H9 (cell line): ENCODE data around the gene ZNF714. TPM values are rescaled to one million over a fixed set of nuclear protein-coding genes. Genes with fewer than 3 reads are reported as not detected.

Experiments used
- DNase-seq: peaks from one replicate; pipeline ENCODE4 v3.0.0-alpha.2; 2017
- H2AFZ ChIP-seq: one replicate; pipeline ENCODE4 v1.6.1; 2013; ENCODE audit warnings: mild to moderate bottlenecking, low read length, control low read depth, moderate library complexity
- H2AK5ac ChIP-seq: 2 replicates; pipeline ENCODE4 v1.6.1; 2013; ENCODE audit warnings: low read length, control low read depth, mixed read lengths; ENCODE audit not compliant: insufficient read length
- H2BK120ac ChIP-seq: one replicate; pipeline ENCODE4 v1.6.1; 2013; ENCODE audit warnings: low read depth, mild to moderate bottlenecking, low read length, control low read depth, inconsistent platforms; ENCODE audit not compliant: poor library complexity, severe bottlenecking
- H2BK12ac ChIP-seq: 2 replicates; pipeline ENCODE4 v1.6.1; 2013; ENCODE audit warnings: low read length, control low read depth, mixed read lengths, low read depth; ENCODE audit not compliant: insufficient read length
- H2BK15ac ChIP-seq: 2 replicates; pipeline ENCODE4 v1.6.1; 2013; ENCODE audit warnings: low read depth, low read length, control low read depth
- H2BK20ac ChIP-seq: one replicate; pipeline ENCODE4 v1.6.1; 2013; ENCODE audit warnings: low read depth, mild to moderate bottlenecking, low read length, control low read depth, inconsistent platforms; ENCODE audit not compliant: poor library complexity, severe bottlenecking
- H2BK5ac ChIP-seq: 2 replicates; pipeline ENCODE4 v1.6.1; 2013; ENCODE audit warnings: low read length, control low read depth, mixed read lengths; ENCODE audit not compliant: insufficient read length
- H3K14ac ChIP-seq: 2 replicates; pipeline ENCODE4 v1.6.1; 2013; ENCODE audit warnings: low read length, control low read depth; ENCODE audit not compliant: insufficient read depth
- H3K18ac ChIP-seq: 2 replicates; pipeline ENCODE4 v1.6.1; 2013; ENCODE audit warnings: low read depth, mild to moderate bottlenecking, mixed read lengths, low read length, control low read depth; ENCODE audit not compliant: insufficient read length
- H3K23ac ChIP-seq: 2 replicates; pipeline ENCODE4 v1.6.1; 2013; ENCODE audit warnings: low read length, control low read depth, mixed read lengths, low read depth; ENCODE audit not compliant: insufficient read length
- H3K23me2 ChIP-seq: 2 replicates; pipeline ENCODE4 v1.6.1; 2013; ENCODE audit warnings: low read depth, mild to moderate bottlenecking, mixed read lengths, low read length, control low read depth; ENCODE audit not compliant: insufficient read length, poor library complexity, severe bottlenecking
- H3K27ac ChIP-seq: 2 replicates; pipeline ENCODE4 v1.5.1; 2013; ENCODE audit warnings: low read length, control low read depth, mixed read lengths, low read depth; ENCODE audit not compliant: insufficient read length
- H3K27me3 ChIP-seq: 2 replicates; pipeline ENCODE4 v1.6.1; 2013; ENCODE audit warnings: low read length, control low read depth, inconsistent platforms; ENCODE audit not compliant: insufficient read depth
- H3K4ac ChIP-seq: 2 replicates; pipeline ENCODE4 v1.6.1; 2013; ENCODE audit warnings: low read depth, mild to moderate bottlenecking, control low read depth, inconsistent platforms, low read length, moderate library complexity
- H3K4me1 ChIP-seq: 2 replicates; pipeline ENCODE4 v1.6.1; 2013; ENCODE audit warnings: low read length, control low read depth, inconsistent platforms; ENCODE audit not compliant: insufficient read depth
- H3K4me2 ChIP-seq: 2 replicates; pipeline ENCODE4 v1.6.1; 2013; ENCODE audit warnings: low read length, control low read depth, mixed read lengths; ENCODE audit not compliant: insufficient read length, insufficient read depth
- H3K56ac ChIP-seq: 2 replicates; pipeline ENCODE4 v1.6.1; 2013; ENCODE audit warnings: low read depth, mild to moderate bottlenecking, mixed read lengths, low read length, control low read depth; ENCODE audit not compliant: insufficient read length
- H3K79me1 ChIP-seq: 2 replicates; pipeline ENCODE4 v1.6.1; 2013; ENCODE audit warnings: low read depth, mild to moderate bottlenecking, moderate library complexity, low read length, control low read depth, inconsistent platforms; ENCODE audit not compliant: insufficient read depth, poor library complexity, severe bottlenecking
- H3K79me2 ChIP-seq: 2 replicates; pipeline ENCODE4 v1.6.1; 2013; ENCODE audit warnings: low read length, control low read depth, inconsistent platforms; ENCODE audit not compliant: insufficient read depth
- H3K9ac ChIP-seq: 2 replicates; pipeline ENCODE4 v1.6.1; 2013; ENCODE audit warnings: low read length, control low read depth, mixed read lengths; ENCODE audit not compliant: insufficient read length; ENCODE audit errors: extremely low read depth
- H3K9me3 ChIP-seq: one replicate; pipeline ENCODE4 v1.6.1; 2013; ENCODE audit warnings: low read depth, low read length, inconsistent platforms; ENCODE audit not compliant: control insufficient read depth
- H3T11ph ChIP-seq: one replicate; pipeline ENCODE4 v1.6.1; 2013; ENCODE audit warnings: mild to moderate bottlenecking, low read length, control low read depth, inconsistent platforms
- H4K20me1 ChIP-seq: one replicate; pipeline ENCODE4 v1.6.1; 2013; ENCODE audit not compliant: control insufficient read depth, insufficient read length, insufficient read depth
- H4K5ac ChIP-seq: 2 replicates; pipeline ENCODE4 v1.6.1; 2013; ENCODE audit warnings: low read depth, mild to moderate bottlenecking, mixed read lengths, low read length, control low read depth; ENCODE audit not compliant: insufficient read length
- H4K8ac ChIP-seq: replicated peaks from 2 replicates; pipeline ENCODE4 v1.6.1; 2013; ENCODE audit warnings: low read length, control low read depth, mixed read lengths, low read depth; ENCODE audit not compliant: insufficient read length
- H4K91ac ChIP-seq: 2 replicates; pipeline ENCODE4 v1.6.1; 2013; ENCODE audit warnings: low read depth, mild to moderate bottlenecking, moderate library complexity, mixed read lengths, low read length, control low read depth; ENCODE audit not compliant: insufficient read length
- H3K27ac Mint-ChIP-seq, 3 experiments: 2 replicates in 2 of 3; 3 replicates in 1 of 3; pipeline ENCODE4 v1.8.0; 2020 to 2021; ENCODE audit warnings: mixed read lengths in 3 of 3, mild to moderate bottlenecking in 1 of 3, moderate library complexity in 1 of 3
- H3K27me3 Mint-ChIP-seq: 2 replicates; pipeline ENCODE4 v1.8.0; 2021; ENCODE audit warnings: low read depth, mild to moderate bottlenecking, moderate library complexity, mixed read lengths
- H3K36me3 Mint-ChIP-seq, 3 experiments: 2 replicates in 2 of 3; 3 replicates in 1 of 3; pipeline ENCODE4 v1.8.0; 2020 to 2021; ENCODE audit warnings: low read depth in 3 of 3, mixed read lengths in 3 of 3; ENCODE audit not compliant: insufficient read depth in 1 of 3
- H3K4me1 Mint-ChIP-seq, 2 experiments: 2 replicates each; pipeline ENCODE4 v1.8.0; 2020; ENCODE audit warnings: mixed read lengths in 2 of 2
- H3K4me3 Mint-ChIP-seq, 2 experiments: 2 replicates in 1 of 2; 3 replicates in 1 of 2; pipeline ENCODE4 v1.8.0; 2020 to 2021; ENCODE audit warnings: mild to moderate bottlenecking in 2 of 2, mixed read lengths in 2 of 2, moderate library complexity in 1 of 2
- H3K9me3 Mint-ChIP-seq, 2 experiments: 2 replicates in 1 of 2; 3 replicates in 1 of 2; pipeline ENCODE4 v1.8.0; 2020; ENCODE audit warnings: mild to moderate bottlenecking in 2 of 2, mixed read lengths in 2 of 2, moderate library complexity in 1 of 2
- CTCF ChIP-seq: fragments of 200-600 bp; sonication (generic); conservative IDR thresholded peaks from 3 replicates; pipeline ENCODE4 v1.8.0; 2021; ENCODE audit warnings: antibody characterized with exemption, mild to moderate bottlenecking
- WGBS: extraction: QIAGEN DNeasy Blood & Tissue Kit; methylation state at CpG from one replicate; pipeline ENCODE4 v1.1.7; 2013; ENCODE audit warnings: missing lambda C conversion rate, low lambda C conversion rate, mixed read lengths; ENCODE audit not compliant: insufficient read length; ENCODE audit errors: extremely low coverage; 5-methylcytosine and 5-hydroxymethylcytosine counted together
- total RNA-seq: library from RNA; stranded (reverse); gene quantifications from 2 replicates; pipeline ENCODE4 v1.2.1, GENCODE V29; 2021

Gene ZNF714
- total RNA-seq, 1 experiment from 2014 or later = 53.9 TPM

DNA sequence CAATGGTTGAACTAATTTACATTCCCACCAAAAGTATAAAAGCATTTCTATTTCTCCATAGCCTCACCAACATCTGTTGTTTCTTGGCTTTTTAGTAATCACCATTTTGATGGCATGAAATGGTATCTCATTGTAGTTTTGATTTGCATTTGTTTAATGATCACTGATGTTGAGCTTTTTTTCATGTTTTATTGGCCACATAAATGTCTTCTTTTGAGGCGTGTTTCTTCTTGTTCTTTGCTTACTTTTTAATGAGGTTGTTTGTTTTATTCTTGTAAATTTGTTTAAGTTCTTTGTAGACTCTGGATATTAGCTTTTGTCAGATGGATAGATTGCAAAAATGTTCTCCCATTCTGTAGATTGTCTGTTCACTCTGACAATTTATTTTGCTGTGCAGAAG is 28.2 kb downstream of the ZNF714 start:
- no peak overlapping the region for H2BK5ac ChIP-seq
- H2BK20ac ChIP-seq = no peak overlapping the region
- no peak overlapping the region for H2BK120ac ChIP-seq
- no peak overlapping the region for H3K4me2 ChIP-seq
- no peak overlapping the region for H3K27ac ChIP-seq
- no peaks in the 10 kb centered on the region; the same call in 1 of the 2 replicates for H3K79me2 ChIP-seq
- no peak overlapping the region for H3T11ph ChIP-seq
- H3K36me3 Mint-ChIP-seq = peaks cover 59 to 69% (median 69%) of the 10 kb centered on the region in 3 experiments
- no peak overlapping the region for H3K23ac ChIP-seq
- H3K9me3 Mint-ChIP-seq = peaks cover 3 to 12% of the 10 kb centered on the region in 2 experiments
- no peak overlapping the region for H3K9ac ChIP-seq
- no peaks in the 10 kb centered on the region for H3K4me1 ChIP-seq
- DNase-seq = no peak
- H4K8ac ChIP-seq = no peak overlapping the region
- no peak overlapping the region for H3K56ac ChIP-seq
- no peak overlapping the region for H4K91ac ChIP-seq
- no peak for TF ChIP-seq CTCF
- no peak overlapping the region for H2AFZ ChIP-seq
- no peak overlapping the region for H2AK5ac ChIP-seq
- H4K5ac ChIP-seq = no peak overlapping the region
- H3K4me3 Mint-ChIP-seq = no peak overlapping the region
- no peaks in the 10 kb centered on the region for H3K4me1 Mint-ChIP-seq
- H2BK12ac ChIP-seq = no peak overlapping the region
- no peak overlapping the region for H3K18ac ChIP-seq
- no CpG with 5 or more reads among the region's 1 CpG for WGBS
- no peaks in the 10 kb centered on the region for H3K23me2 ChIP-seq
- no peak overlapping the region for H3K14ac ChIP-seq
- H3K27me3 ChIP-seq = no peaks in the 10 kb centered on the region
- no peak overlapping the region for H3K4ac ChIP-seq
- no peaks in the 10 kb centered on the region for H3K9me3 ChIP-seq
- no peaks in the 10 kb centered on the region for H4K20me1 ChIP-seq
- no peak overlapping the region for H2BK15ac ChIP-seq
- H3K79me1 ChIP-seq = peaks cover 4% of the 10 kb centered on the region
- H3K27me3 Mint-ChIP-seq = no peaks in the 10 kb centered on the region
- no peak overlapping the region; a peak in 1 of 7 replicates for H3K27ac Mint-ChIP-seq
